ENCODE results near the gene GRIA3.

GRCh38 chrX:123217077-123217476 is 33.0 kb downstream of the GRIA3 start:
- no peak for TF ChIP-seq MAX (CRISPR knock-in tag; IDR thresholded peaks at IDR 0.05)
- TF ChIP-seq ZNF219 (CRISPR knock-in tag; IDR thresholded peaks at IDR 0.05; ENCODE audit: borderline replicate concordance): no peak
- TF ChIP-seq PREB (CRISPR knock-in tag; IDR thresholded peaks at IDR 0.05; ENCODE audit: borderline replicate concordance): no peak
- no peak for TF ChIP-seq NR1H2 (CRISPR knock-in tag; IDR thresholded peaks at IDR 0.05)
- no peak for TF ChIP-seq CTCF (IDR thresholded peaks at IDR 0.05)
- no peak for TF ChIP-seq ESRRA (CRISPR knock-in tag; IDR thresholded peaks at IDR 0.05; ENCODE audit: borderline replicate concordance)
